ENCODE data around the gene TK1.
"Not testable (repeated sequence)": the region's sequence is repeated elsewhere in the genome, so short reads cannot be mapped to it uniquely, and the experiment has no call there.

Gene TK1

GRCh38 chr17:78182504-78182903, 4.3 kb downstream of the TK1 start:
- DNase-seq (ENCODE audit: low read depth), result no peak
- no peak overlapping the region for H3K4me3 ChIP-seq (ENCODE audit: low read depth, low read length)

GRCh38 chr17:78180508-78180907, 6.3 kb downstream of the TK1 start:
- no peak overlapping the region for H3K4me3 ChIP-seq (ENCODE audit: low read depth, low read length)

GRCh38 chr17:78180083-78180482, 6.8 kb downstream of the TK1 start:
- H3K4me3 ChIP-seq (ENCODE audit: low read depth, low read length), result no peak overlapping the region
- no peak for DNase-seq (ENCODE audit: low read depth)

More at GRCh38 chr17:78180508-78180907, 6.3 kb downstream of the TK1 start:
- DNase-seq (ENCODE audit: low read depth), result no peak

GRCh38 chr17:78179372-78179771, 7.5 kb downstream of the TK1 start:
- H3K4me3 ChIP-seq (ENCODE audit: low read depth, low read length), result no peak overlapping the region
- no peak for DNase-seq (ENCODE audit: low read depth)

GRCh38 chr17:78176548-78177025, 10.3 kb downstream of the TK1 start:
- DNase-seq (ENCODE audit: low read depth), result no peak

GRCh38 chr17:78175643-78175981, 11.2 kb downstream of the TK1 start:
- H3K4me3 ChIP-seq (ENCODE audit: low read depth, low read length), result no peak overlapping the region

More at GRCh38 chr17:78176548-78177025, 10.3 kb downstream of the TK1 start:
- H3K4me3 ChIP-seq (ENCODE audit: low read depth, low read length), result no peak overlapping the region

GRCh38 chr17:78174870-78175642, 11.8 kb downstream of the TK1 start:
- no peak for DNase-seq (ENCODE audit: low read depth)
- no peak overlapping the region for H3K4me3 ChIP-seq (ENCODE audit: low read depth, low read length)

More at GRCh38 chr17:78175643-78175981, 11.2 kb downstream of the TK1 start:
- DNase-seq (ENCODE audit: low read depth), result no peak

- no peak for DNase-seq (ENCODE audit: low read depth)
These were observed 12.4 kb downstream of the TK1 start for GRCh38 chr17:78174346-78174869.

GRCh38 chr17:78173097-78173715, 13.6 kb downstream of the TK1 start:
- no peak for DNase-seq (ENCODE audit: low read depth)
- H3K4me3 ChIP-seq (ENCODE audit: low read depth, low read length), result no peak overlapping the region

More at GRCh38 chr17:78174346-78174869, 12.4 kb downstream of the TK1 start:
- no peak overlapping the region for H3K4me3 ChIP-seq (ENCODE audit: low read depth, low read length)

- DNase-seq (ENCODE audit: low read depth), result no peak
- H3K4me3 ChIP-seq (ENCODE audit: low read depth, low read length), result no peak overlapping the region
These were observed 14.4 kb downstream of the TK1 start for GRCh38 chr17:78172249-78173051.

GRCh38 chr17:78171591-78172248, 15.1 kb downstream of the TK1 start:
- not testable (repeated sequence) for H3K4me3 ChIP-seq (ENCODE audit: low read depth, low read length); DNase-seq (ENCODE audit: low read depth)

- H3K4me3 ChIP-seq (ENCODE audit: low read depth, low read length), result no peak overlapping the region
- DNase-seq (ENCODE audit: low read depth), result no peak
These were observed 15.9 kb downstream of the TK1 start for GRCh38 chr17:78170692-78171590.

GRCh38 chr17:78168903-78169793, 17.7 kb downstream of the TK1 start:
- peak overlapping the region; percentile 45 for H3K4me3 ChIP-seq (ENCODE audit: low read depth, low read length)
- no peak for DNase-seq (ENCODE audit: low read depth)

GRCh38 chr17:78168242-78168902, 18.5 kb downstream of the TK1 start, which contains the start of gene SYNGR2:
Gene SYNGR2, plus strand, starts transcription at chr17:78168581. Its CDS starts 36 bp downstream, at chr17:78168617.
- no peak for DNase-seq (ENCODE audit: low read depth)
- peak within 1 kb of the TSS; percentile 45 for H3K4me3 ChIP-seq (ENCODE audit: low read depth, low read length)

GRCh38 chr17:78166416-78166815, 20.4 kb downstream of the TK1 start:
- no peak for DNase-seq (ENCODE audit: low read depth)

GRCh38 chr17:78164748-78165607, 21.9 kb downstream of the TK1 start:
- no peak for DNase-seq (ENCODE audit: low read depth)
- no peak overlapping the region for H3K4me3 ChIP-seq (ENCODE audit: low read depth, low read length)

More at GRCh38 chr17:78166416-78166815, 20.4 kb downstream of the TK1 start:
- H3K4me3 ChIP-seq (ENCODE audit: low read depth, low read length), result no peak overlapping the region
